GM21528 (cell line): ENCODE data around the gene EPB41L2.

Source experiments
- ATAC-seq: cut with Tn5 transposase; IDR thresholded peaks from one replicate; pipeline ENCODE4 v1.9.1; 2021; ENCODE audit warnings: mild to moderate bottlenecking, moderate library complexity; ENCODE audit not compliant: unreplicated experiment, low FRiP score

The EPB41L2 gene

DNA sequence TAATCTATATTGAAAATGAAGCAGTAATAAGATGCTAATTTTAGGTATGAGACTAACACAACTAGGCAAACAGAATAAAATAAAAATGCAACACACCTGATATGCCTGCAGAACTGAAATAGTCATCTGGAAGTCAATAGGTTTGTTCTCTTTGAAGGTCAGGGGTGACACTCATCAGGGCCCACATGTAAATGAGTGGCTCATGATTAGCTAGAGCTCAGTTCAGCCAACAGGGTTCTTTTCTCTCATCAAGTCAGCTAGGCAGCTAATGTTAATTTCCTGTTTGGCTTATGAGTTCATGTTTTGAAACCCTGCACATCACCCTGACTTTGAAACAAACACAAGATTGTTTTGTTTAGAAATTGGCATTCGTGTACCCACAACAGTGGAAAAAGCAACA, 212.0 kb downstream of the EPB41L2 start:
- ATAC-seq = no peak

DNA sequence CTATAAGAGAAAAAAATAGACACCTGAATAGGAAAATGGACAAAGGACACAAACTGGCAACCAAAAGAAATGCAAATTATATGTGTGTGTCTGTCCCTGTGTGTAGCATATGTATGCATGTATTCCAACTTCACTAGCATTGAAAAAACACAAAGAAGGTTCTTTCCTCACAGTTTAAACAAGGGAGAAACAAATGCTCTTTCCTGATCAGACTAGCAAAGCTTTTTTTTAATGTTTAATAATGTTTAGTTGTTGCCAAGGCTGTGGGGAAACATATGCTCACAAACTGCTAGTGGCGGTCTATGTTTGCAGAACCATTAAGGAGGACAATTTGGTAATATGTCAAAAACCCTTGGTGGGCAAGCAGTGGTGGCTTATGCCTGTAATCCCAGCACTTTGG, 213.5 kb downstream of the EPB41L2 start:
- ATAC-seq = no peak

DNA sequence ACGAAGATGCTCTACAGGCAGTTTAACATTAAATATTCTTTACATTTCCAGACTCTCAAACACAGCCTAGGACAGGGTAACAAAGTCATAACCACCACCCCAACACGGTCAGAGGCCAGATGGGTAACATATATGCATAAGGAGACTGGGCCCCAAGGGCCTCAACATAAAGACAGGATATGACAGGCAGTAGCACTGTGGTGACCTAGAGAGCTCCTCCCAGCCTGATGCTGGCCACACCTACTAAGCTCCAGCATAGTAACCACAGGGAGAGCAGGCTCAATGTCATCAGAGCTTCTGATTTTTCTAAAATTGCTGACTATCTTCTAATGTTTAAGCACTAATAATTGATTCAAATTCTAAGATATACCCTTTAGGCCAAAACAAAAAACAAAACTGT, 214.1 kb downstream of the EPB41L2 start:
- peak; percentile 80 for ATAC-seq

DNA sequence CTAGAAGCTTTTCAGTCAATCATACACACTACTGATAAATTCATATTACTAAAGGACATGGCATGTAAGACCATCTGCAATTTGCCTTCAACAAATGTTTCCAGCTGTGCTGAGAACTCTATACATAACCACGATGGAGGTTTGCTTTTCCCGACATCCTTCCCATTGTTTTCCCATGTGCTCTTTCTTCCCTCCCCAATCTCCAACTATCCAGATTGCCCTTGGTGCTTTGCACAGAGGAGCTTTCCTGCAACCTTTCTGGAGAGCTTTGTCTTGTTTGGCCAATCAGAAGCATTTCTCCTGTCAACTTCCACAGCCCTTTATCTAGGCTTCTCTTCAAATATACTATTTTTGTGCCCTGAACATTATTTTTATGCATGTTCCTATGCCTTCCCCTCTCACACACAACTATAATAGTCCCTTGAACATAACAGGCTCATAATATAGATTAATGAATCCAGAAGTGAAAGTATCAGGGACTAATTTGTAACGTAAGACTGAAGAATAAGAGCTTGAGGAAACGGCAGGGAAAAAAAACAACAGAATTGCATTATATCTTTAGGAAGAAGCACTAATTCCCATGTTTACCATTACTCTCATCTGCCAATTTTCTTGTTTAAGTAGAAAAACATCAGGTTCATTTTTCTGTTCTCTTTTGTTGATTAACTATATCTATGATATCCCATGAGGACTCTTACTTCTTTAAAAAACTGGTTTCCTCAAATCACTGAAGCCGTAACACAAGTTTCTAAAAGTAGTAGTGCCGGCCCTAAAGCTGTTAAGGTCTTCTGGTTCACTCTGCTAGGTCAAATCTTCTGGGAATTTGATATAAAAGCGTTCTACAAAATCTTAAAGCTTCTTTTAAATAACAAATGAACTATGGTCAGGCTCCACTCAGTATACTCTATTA, 215.8 kb downstream of the EPB41L2 start:
- no peak for ATAC-seq

DNA sequence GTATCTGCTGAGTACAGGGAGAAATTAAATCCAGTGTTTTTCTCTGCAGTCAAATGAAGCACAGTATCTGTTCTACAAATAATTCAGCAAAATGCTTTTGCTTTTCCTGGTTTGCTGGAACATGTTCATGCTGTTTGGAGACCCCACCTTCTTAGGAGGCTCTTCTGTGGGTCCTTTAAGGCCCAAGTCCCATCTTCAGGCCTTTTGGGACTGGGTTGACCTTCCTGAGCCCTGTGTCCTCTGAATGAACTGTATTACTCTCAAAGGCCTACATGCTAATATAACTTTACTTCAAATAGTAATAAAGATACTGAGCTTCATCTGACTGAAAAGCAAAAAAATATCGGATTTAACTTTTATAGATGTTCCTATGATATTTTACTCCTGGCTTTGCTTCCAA, 216.5 kb downstream of the EPB41L2 start:
- ATAC-seq = no peak

DNA sequence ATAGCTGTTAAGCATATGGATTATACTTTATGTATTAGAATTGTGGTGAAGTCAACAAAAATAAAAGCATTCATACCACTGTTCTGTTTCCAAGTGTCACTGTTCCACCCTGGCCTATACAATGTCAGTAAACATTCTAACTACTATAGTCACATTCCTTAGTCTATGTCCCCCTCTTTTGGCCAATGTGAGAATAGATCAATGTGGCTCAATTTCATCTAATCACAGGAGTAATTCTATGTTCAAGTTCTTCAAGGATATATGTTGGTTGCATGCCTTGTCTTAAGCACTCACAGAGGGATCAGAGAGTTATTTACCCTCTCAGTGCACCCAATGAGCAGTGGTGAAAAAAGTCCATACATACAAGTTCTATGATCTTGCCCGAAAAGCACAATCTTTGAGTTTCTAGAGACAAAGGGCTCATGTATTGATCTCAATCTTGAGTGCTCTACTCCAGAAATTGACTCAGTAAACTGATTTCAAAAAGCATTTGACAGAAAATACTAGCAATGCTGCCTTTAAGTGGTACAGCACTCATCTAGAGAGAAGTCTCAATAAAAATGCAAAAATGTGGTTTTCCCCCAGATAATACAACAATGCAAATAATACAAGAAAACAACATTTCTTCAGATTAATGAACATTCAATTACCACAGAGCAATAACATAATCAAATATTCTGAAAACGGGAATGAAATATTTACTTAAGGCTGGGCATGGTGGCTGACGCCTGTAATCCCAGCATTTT, 219.3 kb downstream of the EPB41L2 start:
- peak; percentile 69 for ATAC-seq

DNA sequence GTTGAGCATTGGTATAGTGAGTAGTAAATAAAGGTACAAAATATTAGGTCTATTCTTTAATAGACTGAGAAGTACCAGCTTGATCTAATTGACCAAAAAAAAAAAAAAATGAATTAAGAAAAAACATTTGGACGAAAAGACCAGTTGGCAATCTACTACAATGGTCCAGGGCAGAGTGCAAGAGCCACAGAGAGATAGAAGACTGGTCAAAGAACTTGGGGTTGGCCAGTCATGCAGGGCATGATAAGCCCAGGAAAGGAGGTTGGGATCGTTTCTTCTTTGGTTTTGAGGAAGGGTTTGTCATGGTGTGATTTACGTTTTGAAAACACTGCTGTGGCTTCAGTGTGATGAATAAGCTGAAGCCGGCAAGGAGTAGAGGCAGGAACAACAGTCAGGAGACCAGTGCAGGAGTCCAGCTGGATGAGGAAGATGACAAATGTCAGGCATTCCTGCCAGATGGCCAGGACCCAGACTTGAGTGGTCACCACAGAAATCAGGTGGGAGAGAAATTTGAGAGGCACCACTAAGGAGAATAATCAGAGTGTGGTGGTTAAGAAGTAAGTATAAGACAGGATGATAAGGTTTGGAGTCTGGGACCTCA, 221.8 kb downstream of the EPB41L2 start:
- ATAC-seq = no peak

DNA sequence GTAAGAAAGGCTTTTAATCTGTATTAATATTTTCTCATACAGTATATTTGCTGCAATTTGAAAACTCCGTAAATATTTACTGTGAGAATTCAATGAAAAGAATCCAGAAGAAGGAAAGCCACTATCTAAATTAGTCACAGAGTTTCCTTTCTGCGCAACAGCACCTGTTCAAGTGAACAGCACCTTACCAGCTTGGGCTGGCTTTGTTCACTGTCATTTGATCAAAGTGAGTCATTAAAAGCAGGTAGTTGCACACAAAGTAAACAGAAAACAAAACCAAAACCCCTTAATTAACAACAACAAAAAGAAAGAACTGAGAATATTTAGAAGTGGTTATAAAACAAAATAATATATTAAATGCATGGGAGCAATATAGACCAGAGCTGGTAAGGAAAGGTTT, 223.0 kb downstream of the EPB41L2 start:
- no peak for ATAC-seq

DNA sequence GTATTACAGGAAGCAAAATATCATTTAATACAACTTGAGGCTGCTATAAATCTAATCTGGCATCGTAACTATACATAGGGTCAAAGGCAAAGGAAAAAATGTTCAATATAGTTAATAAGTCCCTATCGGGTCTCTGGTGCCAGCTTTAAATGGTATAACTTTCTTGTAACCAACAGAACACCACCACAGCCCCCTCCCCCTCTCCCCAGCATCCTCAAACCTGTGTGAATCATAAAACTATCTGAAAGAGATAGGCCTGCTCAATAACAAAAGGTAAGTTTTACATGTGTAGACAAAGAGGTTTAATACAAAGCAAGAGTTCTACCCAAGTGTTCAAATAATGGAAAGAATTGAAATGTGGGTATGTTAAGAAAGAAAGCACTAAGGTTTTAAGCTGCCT, 223.7 kb downstream of the EPB41L2 start:
- no peak for ATAC-seq

DNA sequence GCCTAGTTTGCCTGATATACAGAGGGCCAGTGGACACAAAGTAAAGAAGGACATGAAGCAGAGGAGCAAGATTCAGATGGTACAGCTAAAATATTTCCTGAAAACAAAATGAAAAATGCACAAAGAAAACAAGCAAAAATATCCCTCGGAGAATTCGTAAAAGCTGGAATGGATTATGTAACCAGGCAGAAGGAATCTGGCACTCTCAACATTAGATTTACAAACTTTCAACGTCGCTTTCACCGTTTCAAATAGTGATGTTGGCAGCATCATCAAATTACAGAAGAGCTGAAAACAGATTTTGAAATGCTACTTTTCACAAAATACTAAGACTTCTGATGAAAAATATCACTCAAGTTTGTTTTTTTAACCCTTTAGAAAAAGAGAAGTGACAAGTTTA, 224.1 kb downstream of the EPB41L2 start:
- no peak for ATAC-seq

DNA sequence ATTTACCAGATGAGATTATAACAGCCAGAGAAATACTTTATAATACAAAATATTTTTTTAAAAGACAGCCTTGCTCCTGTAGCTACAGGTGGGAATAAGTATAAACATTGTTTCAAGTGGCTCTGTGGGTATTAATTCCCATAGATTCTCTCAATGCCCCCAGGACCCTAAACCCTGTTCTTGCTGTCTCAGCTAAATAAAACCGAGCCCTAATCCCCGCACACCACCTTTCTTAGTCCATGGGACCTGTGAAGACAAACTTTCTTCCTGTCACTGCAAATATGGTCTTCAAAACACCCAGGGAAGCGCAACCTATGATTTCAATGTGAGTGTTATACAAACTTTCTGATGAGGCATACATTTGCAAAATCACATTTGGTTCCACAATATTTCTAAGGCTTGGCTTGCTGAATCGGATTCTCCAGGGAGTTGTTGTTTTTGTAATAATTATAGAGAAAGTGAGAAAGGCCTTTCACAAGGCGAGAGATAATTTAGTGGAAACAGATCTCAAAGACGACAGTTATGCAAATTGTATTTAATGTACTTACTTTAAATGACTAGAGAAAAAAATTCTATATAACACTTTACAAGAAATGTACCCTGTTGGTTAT, 224.7 kb downstream of the EPB41L2 start:
- ATAC-seq = no peak

DNA sequence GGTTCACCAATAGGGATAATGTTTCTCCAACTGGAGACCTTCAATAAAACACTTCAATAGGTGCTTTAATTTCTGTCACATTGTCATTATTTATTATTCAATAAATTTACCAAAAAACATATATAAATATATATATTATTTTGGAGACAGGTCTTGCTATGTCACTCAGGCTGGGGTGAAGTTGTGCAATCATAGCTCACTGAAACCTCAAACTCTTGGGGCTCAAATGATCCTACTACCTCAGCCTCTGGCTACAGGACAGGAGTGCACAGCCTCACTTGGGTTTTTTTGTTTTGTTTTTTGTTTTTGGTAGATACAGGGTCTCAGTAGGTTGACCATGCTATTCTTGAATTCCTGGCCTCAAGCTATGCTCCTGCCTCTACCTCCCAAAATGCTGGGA, 226.0 kb downstream of the EPB41L2 start:
- no peak for ATAC-seq

DNA sequence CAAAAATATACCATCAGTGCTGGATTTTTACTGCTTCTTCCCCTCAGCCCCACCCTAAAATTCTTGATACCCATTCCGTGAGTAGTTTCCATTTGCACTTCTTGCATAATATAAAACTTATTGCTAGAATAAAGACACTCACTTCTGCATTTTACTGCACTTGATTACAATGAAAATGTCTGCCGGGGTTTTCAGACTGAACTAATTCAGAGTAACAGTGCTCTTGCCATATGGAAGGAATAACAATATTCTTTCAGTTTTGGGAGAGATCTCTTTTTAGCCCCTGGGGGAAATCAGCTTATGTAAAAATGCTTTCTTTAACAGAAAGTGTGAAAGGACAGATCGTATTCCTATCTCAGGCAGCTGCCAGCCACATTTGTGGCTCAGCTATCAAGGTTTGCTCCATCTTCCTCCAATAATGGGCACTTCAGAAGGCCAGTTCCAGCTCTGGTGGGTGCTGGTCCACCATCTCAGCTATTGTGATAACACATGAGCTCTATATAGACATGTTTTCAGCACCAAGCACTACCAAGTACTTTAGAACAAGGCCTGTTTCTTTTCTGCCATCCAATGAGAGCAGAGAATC, 226.9 kb downstream of the EPB41L2 start:
- no peak for ATAC-seq

DNA sequence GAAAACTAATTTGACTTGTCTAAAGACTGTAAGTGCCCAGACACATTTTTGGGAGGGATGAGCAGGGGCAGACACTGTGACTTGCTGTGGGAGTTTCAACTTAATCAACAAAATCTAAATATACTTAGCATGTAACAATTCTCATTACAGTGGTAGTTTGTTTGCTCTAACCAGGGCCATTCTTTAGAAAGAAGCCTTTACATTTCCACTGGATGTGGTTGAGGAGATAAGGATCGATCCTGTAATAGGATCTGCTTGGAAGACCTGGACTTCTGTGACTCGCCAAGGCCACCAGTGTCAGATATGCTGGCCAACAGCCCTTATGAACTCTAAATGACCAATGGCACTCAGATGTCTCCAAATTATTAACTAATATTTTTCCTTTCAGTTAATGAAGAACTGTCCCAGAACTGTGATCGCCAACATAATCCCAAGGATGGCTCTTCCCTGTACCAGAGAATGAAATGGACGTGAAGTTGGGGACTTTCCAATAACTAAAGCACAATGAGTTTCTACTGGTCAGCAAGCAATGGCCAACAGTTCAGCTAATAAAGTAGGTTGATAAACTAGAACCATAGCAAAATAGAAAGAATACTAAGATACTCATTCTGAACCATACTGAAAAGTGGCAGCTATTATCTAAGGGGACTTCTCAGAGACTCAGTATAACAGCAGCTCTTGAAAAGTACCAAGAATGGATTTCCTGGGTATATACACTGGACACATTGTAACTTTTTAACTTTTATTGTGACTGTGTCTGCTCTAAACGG, 228.4 kb downstream of the EPB41L2 start:
- ATAC-seq = no peak

DNA sequence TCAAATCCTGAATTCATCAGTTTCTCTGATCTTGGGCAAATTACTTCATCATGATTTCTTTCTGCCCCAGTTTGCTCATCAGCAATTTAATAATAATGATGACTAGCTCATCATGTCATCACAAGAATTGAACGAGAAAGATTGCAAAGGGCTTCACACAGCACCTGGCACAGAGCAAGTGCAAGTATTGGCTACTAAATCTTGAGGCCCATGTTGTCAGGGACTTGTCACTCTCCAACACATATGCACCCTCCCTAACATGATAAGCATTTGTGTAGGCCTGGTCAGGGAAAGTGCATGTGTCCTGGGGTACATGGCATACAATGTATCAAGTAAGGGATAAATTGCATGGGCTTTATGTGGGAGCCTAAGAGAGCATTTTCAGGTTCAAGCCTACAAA, 229.5 kb downstream of the EPB41L2 start:
- no peak for ATAC-seq

DNA sequence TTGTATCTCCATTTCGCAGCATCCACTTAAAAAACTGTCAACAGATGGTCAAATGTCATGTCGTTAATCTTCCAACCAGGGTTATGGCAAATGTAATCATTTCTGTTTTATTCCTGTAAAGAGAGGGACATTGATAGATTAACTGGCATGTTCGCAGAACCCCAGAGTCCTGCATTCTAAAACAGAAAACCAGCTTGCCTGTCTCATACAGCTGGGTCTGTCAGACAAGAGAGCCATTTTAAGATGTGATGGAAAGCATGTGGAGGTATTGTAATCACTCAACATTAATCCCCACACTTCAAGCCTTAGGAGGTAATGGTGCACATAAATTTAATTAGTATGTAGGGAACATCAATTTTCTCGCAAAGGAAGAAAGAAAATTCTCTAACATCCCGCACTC, 231.4 kb downstream of the EPB41L2 start:
- ATAC-seq = no peak

DNA sequence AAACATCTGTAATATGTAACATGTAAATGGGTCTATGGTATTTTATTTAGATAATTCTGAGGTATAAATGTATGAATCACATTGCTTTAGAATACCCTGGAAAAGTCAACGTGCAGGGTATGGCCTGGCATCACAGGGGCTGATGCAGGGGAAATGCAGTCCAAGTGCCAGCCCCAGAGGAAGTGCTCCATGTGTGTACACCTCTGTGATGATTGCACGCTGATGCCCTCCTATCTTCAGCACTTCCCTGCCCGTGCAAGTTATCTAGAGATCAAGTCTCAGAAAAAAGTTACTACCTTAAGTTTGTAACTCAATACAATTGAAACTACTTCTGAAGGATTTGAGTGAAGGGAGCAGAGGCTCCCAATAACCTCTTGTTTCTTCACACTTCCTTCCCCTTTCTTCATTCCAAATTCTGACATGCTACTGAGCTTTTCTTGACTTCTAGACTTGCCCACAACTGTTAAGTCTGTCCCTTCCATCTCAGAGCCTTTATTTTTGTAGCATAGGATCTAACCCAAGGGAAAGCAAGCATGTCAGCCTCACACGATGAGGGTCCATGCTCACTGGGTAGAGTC, 233.6 kb downstream of the EPB41L2 start:
- no peak for ATAC-seq

DNA sequence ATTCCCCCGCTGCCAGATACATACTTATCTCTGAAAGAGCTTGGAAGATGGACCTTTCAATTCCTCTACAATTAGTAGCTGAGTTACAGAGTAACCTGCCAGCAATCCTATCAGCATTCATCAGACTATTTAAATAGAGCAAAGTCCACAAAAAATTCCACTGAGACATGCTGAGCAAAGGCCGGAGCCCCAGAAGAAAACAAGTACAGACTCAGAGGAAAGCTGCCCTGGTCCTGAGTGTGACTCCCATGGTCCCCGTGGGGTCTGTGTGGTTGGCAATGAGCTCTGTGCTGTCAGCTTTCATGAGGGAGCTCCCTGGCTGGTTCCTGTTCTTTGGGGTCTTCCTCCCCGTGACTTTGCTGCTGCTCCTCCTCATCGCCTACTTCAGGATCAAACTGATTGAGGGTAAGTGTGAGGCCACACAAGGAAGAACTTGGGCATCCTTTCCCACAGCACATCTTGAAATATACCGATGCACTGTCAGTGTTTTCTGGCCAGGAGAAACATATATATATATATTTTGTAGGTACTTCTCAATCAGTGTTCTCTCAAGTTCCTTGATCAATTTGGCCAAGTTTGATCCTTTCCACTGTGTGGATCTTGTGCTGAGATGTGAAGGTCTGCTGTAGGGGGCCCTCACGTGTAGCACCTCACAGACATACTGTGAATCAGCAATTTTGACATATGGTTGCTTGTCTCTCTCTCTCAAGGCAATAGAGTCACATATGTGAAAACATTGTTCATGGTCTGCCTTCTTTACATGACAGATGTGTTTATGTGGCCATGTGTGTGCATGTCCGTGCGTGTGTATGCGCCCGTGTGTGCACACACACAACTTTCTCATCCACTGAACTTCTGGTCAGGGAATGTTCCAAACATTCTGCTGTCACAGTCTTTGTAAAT, 235.5 kb downstream of the EPB41L2 start, which contains the start of gene SMLR1:
SMLR1 (plus strand) TSS at position 160 of the 903 bp plus-strand sequence; CDS start at position 168, 8 bp downstream.
- ATAC-seq = no peak
